Gastrocnemius medialis (tissue), 4 donors: ENCODE data around the gene MECR. TPM values are rescaled to one million over a fixed set of nuclear protein-coding genes. Genes with fewer than 3 reads are reported as not detected.
A peak's percentile ranks its signal among the peaks of the same experiment; 100 is the strongest.

ENCODE experiments used
- ATAC-seq, 2 donors: fragments of 150-250 bp; one replicate each; pipeline ENCODE4 v1.9.1; 2016
- DNase-seq, 2 donors: peaks; one replicate each; pipeline ENCODE4 v3.0.0-alpha.2; 2019
- H3K27ac ChIP-seq, 4 donors: fragments of 200-600 bp; sonication (generic); 1 replicate in 1 of 4; 2 replicates in 3 of 4; pipeline ENCODE4 v1.5.1; 2016 to 2018; ENCODE audit warnings: mild to moderate bottlenecking in 2 of 4, moderate library complexity in 1 of 4
- H3K27me3 ChIP-seq, 3 donors: fragments of 200-600 bp; sonication (generic) in 2 of 3; 1 replicate in 1 of 3; 2 replicates in 2 of 3; pipeline versions ENCODE4 v1.5.1 to v1.6.0; 2016 to 2019; ENCODE audit warnings: mild to moderate bottlenecking in 1 of 3, moderate library complexity in 1 of 3
- H3K36me3 ChIP-seq, 2 donors: fragments of 200-600 bp; sonication (generic) in 1 of 2; one replicate each; pipeline ENCODE4 v1.5.1; 2017 to 2018
- H3K4me1 ChIP-seq, 2 donors: fragments of 200-600 bp; sonication (generic) in 1 of 2; one replicate each; pipeline ENCODE4 v1.5.1; 2016 to 2017; ENCODE audit warnings: mild to moderate bottlenecking in 2 of 2
- H3K4me3 ChIP-seq, 4 donors: fragments of 200-600 bp; sonication (generic) in 3 of 4; 1 replicate in 1 of 4; 2 replicates in 3 of 4; pipeline ENCODE4 v1.5.1; 2016 to 2019; ENCODE audit warnings: mild to moderate bottlenecking in 2 of 4
- H3K9me3 ChIP-seq, 3 donors: fragments of 200-600 bp; sonication (generic) in 2 of 3; 1 replicate in 1 of 3; 2 replicates in 2 of 3; pipeline ENCODE4 v1.5.1; 2016 to 2019
- POLR2A ChIP-seq, 2 donors: fragments of 450-650 bp; IDR thresholded peaks; one replicate each; pipeline ENCODE4 v1.6.1; 2017; ENCODE audit warnings: antibody characterized with exemption in 2 of 2, mild to moderate bottlenecking in 2 of 2, moderate library complexity in 2 of 2
- in situ Hi-C, 4 donors: fragments of 200-750 bp; cut with MboI; loops; one replicate each; pipeline versions ENCODE4 v1.15.0 to v1.8.0; 2017; ENCODE audit warnings: low sequenced_read_pairs in 4 of 4
- intact Hi-C: fragments of 100-400 bp; cut with DNase I; formaldehyde crosslinking; loops from one replicate; pipeline ENCODE4 v1.15.1; 2023; ENCODE audit warnings: low total_unique reads
- total RNA-seq, 4 donors: library from RNA; depleted of rRNA; stranded (reverse); fragments of >200 nt; gene quantifications; one replicate each; pipeline versions ENCODE4 v1.1.0 to v1.2.3, GENCODE V29; 2016
- TF ChIP-seq, protein P1 (sequence below), 5 experiments: fragments of 450-650 bp in 3 of 5; fragments of 200-600 bp in 2 of 5; sonication (generic) in 2 of 5; IDR thresholded peaks in 4 of 5; conservative IDR thresholded peaks in 1 of 5; 1 replicate in 4 of 5; 2 replicates in 1 of 5; pipeline ENCODE4 v1.5.1; 2016 to 2019; ENCODE audit warnings: antibody characterized with exemption in 5 of 5, mild to moderate bottlenecking in 3 of 5, moderate library complexity in 3 of 5

MECR gene
- total RNA-seq, 4 donors from 2014 or later, result 21.9 to 29.8 (median 26.6) TPM

DNA sequence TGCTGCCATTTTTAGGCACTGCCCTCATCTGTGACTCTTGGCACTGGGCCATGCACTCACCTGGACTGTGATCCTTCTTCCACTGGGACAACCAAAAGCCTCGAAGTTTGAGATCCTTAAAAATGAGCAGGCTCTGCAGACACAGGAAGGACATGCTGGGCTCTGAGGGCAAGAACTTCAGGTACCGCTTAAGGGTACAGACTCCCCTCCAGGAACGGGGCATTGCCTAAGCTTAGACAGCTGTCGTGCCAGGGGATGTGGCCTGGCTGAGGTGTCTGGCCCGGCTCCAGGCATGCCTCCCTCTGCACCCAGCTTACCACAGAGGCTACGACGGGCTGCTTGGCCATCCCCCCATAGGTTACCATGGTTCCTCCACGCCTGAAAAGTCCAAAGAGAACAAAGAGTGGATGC is 34.8 kb downstream of the MECR start:
- Histone ChIP-seq H3K4me3 (no peak overlapping the region), H3K27me3 (no peaks in the 10 kb centered on the region), H3K36me3 (peaks cover 0 to 48% of the 10 kb centered on the region in 2 donors), H3K4me1 (peaks cover 3 to 5% of the 10 kb centered on the region in 2 donors), H3K9me3 (no peaks in the 10 kb centered on the region), H3K27ac (no peak overlapping the region)
- intact Hi-C loops (no loop called here), in situ Hi-C loops (no loop called here)
- ATAC-seq, result peak in 1 of 2 donors; percentile 80
- TF ChIP-seq, protein P1, sequence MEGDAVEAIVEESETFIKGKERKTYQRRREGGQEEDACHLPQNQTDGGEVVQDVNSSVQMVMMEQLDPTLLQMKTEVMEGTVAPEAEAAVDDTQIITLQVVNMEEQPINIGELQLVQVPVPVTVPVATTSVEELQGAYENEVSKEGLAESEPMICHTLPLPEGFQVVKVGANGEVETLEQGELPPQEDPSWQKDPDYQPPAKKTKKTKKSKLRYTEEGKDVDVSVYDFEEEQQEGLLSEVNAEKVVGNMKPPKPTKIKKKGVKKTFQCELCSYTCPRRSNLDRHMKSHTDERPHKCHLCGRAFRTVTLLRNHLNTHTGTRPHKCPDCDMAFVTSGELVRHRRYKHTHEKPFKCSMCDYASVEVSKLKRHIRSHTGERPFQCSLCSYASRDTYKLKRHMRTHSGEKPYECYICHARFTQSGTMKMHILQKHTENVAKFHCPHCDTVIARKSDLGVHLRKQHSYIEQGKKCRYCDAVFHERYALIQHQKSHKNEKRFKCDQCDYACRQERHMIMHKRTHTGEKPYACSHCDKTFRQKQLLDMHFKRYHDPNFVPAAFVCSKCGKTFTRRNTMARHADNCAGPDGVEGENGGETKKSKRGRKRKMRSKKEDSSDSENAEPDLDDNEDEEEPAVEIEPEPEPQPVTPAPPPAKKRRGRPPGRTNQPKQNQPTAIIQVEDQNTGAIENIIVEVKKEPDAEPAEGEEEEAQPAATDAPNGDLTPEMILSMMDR (IDR thresholded peaks at IDR 0.05 in 4 of 5, conservative IDR thresholded peaks at IDR 0.05 in 1 of 5), result no peak
- TF ChIP-seq POLR2A (IDR thresholded peaks at IDR 0.05), result no peak
- DNase-seq, result peak in 1 of 2 donors; percentile 58

DNA sequence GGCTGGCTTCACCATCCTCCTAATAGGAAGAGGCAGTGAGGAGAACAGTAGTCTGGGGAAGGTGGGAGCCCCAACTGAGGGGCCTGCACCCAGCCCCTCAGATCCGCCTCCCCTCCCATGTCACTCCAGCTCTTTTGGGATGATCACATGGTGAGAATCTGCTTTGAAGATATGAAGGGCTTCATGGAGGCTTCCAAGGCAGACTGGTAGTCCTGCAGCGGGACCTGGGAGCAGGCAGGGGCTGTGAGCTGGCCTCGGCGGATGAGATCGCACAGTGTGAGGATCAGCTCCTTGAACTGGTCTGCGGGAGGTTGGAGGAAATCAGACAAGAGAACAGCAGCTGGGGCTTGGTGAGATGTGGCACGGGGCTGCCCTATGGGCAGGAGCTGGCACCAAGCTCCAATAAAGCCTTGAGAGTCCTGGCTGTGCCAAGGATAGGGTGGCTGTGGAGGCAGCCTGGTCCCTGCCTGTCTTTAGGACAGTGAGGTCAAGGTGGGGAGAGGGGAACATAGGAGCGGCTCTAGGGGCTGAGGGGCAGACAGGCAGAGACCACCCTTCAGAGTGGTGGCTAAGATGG is 36.8 kb downstream of the MECR start:
- intact Hi-C loops (no loop called here), in situ Hi-C loops (no loop called here)
- DNase-seq (no peak), ATAC-seq (no peak)
- H3K27ac ChIP-seq, result no peak overlapping the region
- peaks cover 0 to 29% of the 10 kb centered on the region in 2 donors for H3K36me3 ChIP-seq
- H3K27me3 ChIP-seq, result no peaks in the 10 kb centered on the region
- no peak overlapping the region for H3K4me3 ChIP-seq
- H3K4me1 ChIP-seq, result peaks cover 3 to 5% of the 10 kb centered on the region in 2 donors
- TF ChIP-seq POLR2A (IDR thresholded peaks at IDR 0.05), result no peak
- TF ChIP-seq, protein P1 (IDR thresholded peaks at IDR 0.05 in 4 of 5, conservative IDR thresholded peaks at IDR 0.05 in 1 of 5), result no peak
- H3K9me3 ChIP-seq, result no peaks in the 10 kb centered on the region

DNA sequence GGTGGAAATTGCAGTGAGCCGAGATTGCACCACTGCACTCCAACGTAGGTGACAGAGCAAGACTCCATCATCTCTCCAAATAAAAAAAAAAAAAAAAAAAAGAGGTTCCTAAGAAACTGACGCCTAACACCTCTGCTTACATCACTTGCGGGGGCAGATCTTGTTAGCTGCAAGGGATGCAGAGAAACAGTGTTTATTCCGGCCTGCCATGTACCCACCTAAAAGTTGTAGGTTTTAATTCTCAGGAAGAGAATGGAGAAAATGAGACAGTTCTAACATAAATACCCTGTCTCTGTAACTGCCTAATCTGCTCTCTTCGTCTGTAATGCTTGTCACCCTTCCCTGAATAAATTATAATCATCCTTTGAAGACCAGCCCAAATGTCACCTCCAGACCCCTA is 40.0 kb downstream of the MECR start:
- in situ Hi-C loops (no loop called here), intact Hi-C loops (no loop called here)
- no peak overlapping the region for H3K27ac ChIP-seq
- peaks cover 1 to 3% of the 10 kb centered on the region in 2 donors for H3K4me1 ChIP-seq
- no peak overlapping the region for H3K4me3 ChIP-seq
- DNase-seq, result no peak
- no peak for ATAC-seq
- peaks cover 0 to 20% of the 10 kb centered on the region in 2 donors for H3K36me3 ChIP-seq
- H3K9me3 ChIP-seq, result no peaks in the 10 kb centered on the region
- no peak for TF ChIP-seq POLR2A (IDR thresholded peaks at IDR 0.05)
- TF ChIP-seq, protein P1 (IDR thresholded peaks at IDR 0.05 in 4 of 5, conservative IDR thresholded peaks at IDR 0.05 in 1 of 5), result no peak
- H3K27me3 ChIP-seq, result no peaks in the 10 kb centered on the region

DNA sequence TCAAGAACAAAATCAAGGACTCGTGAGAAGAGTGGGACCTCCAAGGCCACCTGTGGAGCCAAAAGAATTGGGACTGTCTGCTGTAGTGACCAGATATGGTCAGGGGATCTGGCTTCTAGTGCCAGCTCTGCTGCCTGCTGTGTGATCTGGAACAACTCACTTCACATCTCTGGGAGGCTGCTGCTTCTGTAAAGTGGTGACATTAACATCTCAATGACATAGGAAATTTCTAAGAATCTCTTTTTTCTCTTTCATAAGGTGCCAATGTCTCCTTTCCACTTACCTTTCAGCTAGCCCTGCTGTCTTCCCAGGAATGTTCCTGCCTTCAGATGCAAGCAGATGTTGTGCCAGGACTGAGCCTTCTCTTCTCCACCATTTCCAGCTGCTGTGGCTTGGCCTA is 44.0 kb downstream of the MECR start:
- Histone ChIP-seq H3K9me3 (no peaks in the 10 kb centered on the region), H3K4me3 (no peak overlapping the region), H3K27ac (no peak overlapping the region), H3K36me3 (no peaks in the 10 kb centered on the region), H3K4me1 (peaks cover 5 to 6% of the 10 kb centered on the region in 2 donors), H3K27me3 (no peaks in the 10 kb centered on the region)
- no peak for DNase-seq
- intact Hi-C loops (loop anchor here (10.0 kb wide), 1 partner anchor 672 kb away; no protein-coding TSS in a partner anchor), in situ Hi-C loops (no loop called here)
- ATAC-seq, result no peak
- TF ChIP-seq, protein P1 (IDR thresholded peaks at IDR 0.05 in 4 of 5, conservative IDR thresholded peaks at IDR 0.05 in 1 of 5), result no peak
- TF ChIP-seq POLR2A (IDR thresholded peaks at IDR 0.05), result no peak
